MCF 10A (cell line): Measurements from ENCODE around the gene UACA. TPM values are rescaled to one million over a fixed set of nuclear protein-coding genes. Genes with fewer than 3 reads are reported as not detected.

Experiments
- BruUV-seq: library from RNA; stranded (reverse); fragments of 400-500 nt; replicated peaks from 2 replicates; lab custom pipeline; 2021; lab: Mats Ljungman, UMichigan
- CTCF ChIA-PET: fragments of 300-600 bp; sonication (Branson Sonifier 250); formaldehyde crosslinking; extraction: SDS; loops from one replicate; lab custom pipeline; 2021; ENCODE audit warnings: antibody characterized with exemption, inconsistent platforms; lab: Yijun Ruan, JAX
- POLR2A ChIA-PET: fragments of 300-600, 350-650 bp; sonication (Branson Sonifier 250); formaldehyde crosslinking; extraction: SDS; loops from one replicate; lab custom pipeline; 2020; ENCODE audit warnings: antibody characterized with exemption, inconsistent platforms; lab: Yijun Ruan, JAX
- DNase-seq: peaks from one replicate; pipeline ENCODE4 v3.0.0-alpha.2; 2018; ENCODE audit not compliant: unreplicated experiment
- H3K27ac Mint-ChIP-seq: one replicate; pipeline ENCODE4 v1.8.0; 2022; ENCODE audit warnings: mild to moderate bottlenecking, low read depth, mixed read lengths; ENCODE audit not compliant: unreplicated experiment
- H3K27me3 Mint-ChIP-seq: one replicate; pipeline ENCODE4 v1.8.0; 2022; ENCODE audit warnings: mixed read lengths; ENCODE audit not compliant: insufficient read depth, unreplicated experiment
- H3K36me3 Mint-ChIP-seq: one replicate; pipeline ENCODE4 v1.8.0; 2022; ENCODE audit warnings: mild to moderate bottlenecking, moderate library complexity, mixed read lengths; ENCODE audit not compliant: insufficient read depth, unreplicated experiment
- H3K4me1 Mint-ChIP-seq: one replicate; pipeline ENCODE4 v1.8.0; 2022; ENCODE audit warnings: mixed read lengths; ENCODE audit not compliant: insufficient read depth, unreplicated experiment
- H3K4me3 Mint-ChIP-seq: one replicate; pipeline ENCODE4 v1.8.0; 2022; ENCODE audit warnings: mild to moderate bottlenecking, moderate library complexity, mixed read lengths; ENCODE audit not compliant: unreplicated experiment
- H3K9me3 Mint-ChIP-seq: one replicate; pipeline ENCODE4 v1.8.0; 2022; ENCODE audit warnings: mixed read lengths; ENCODE audit not compliant: unreplicated experiment
- intact Hi-C: fragments of 100-400 bp; cut with micrococcal nuclease; formaldehyde crosslinking; loops from 2 replicates; pipeline ENCODE4 v1.14.1; 2022
- total RNA-seq: library from RNA; stranded (reverse); gene quantifications from 2 replicates; pipeline ENCODE4 v1.2.3, GENCODE V29; 2022
- TF ChIP-seq, protein P1 (sequence below): fragments of 200-600 bp; IDR thresholded peaks from one replicate; pipeline ENCODE4 v1.8.0; 2022; ENCODE audit warnings: antibody characterized with exemption, mild to moderate bottlenecking; ENCODE audit not compliant: unreplicated experiment

Gene UACA
- total RNA-seq, 1 experiment from 2014 or later: 37.0 TPM

DNA sequence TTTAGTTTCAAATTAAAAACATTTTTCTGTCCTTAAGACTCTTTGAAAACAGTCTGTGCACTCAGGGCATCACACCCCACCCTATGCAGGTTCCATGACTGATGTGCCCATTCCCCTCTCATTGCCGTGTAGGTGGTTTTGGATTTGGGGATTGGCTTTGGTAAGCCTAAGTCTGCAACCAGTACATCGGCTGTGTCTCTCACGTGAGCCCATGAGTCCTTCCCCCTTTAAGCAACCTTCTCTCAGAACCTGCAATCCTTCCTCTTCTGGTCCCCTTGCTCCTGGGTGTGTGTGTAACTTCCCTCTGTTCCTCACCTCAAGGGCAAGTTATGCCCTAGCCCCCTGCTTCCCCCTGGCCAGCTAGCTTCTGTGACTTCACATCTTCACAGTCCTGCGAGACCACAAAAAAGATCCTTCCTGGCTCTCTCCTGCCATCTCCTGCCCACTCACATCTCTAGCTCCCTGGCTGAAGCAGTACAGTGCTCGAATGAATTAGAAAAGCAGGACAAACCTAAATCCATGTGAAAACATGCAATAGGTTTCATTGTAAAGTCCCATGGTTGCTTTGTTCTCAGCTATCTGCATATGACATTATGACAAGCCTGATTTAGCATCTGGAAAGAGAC lies 126.7 kb downstream of the UACA start:
- DNase-seq: peak; percentile 21
- intact Hi-C loops: loop anchor here (5.0 kb wide), 1 partner anchor 69 kb away; no protein-coding TSS in a partner anchor
- Mint-ChIP-seq H3K9me3 (no peaks in the 10 kb centered on the region), H3K4me3 (no peak overlapping the region), H3K4me1 (no peaks in the 10 kb centered on the region), H3K27ac (no peak overlapping the region), H3K27me3 (peaks cover 12% of the 10 kb centered on the region), H3K36me3 (no peaks in the 10 kb centered on the region)
- ChIA-PET CTCF (interaction anchor here (0.6 to 0.7 kb wide), 3 partner anchors 113 to 961 kb away, joined by 3 read pairs; no protein-coding TSS in a partner anchor), POLR2A (no interaction called here)
- TF ChIP-seq, protein P1, sequence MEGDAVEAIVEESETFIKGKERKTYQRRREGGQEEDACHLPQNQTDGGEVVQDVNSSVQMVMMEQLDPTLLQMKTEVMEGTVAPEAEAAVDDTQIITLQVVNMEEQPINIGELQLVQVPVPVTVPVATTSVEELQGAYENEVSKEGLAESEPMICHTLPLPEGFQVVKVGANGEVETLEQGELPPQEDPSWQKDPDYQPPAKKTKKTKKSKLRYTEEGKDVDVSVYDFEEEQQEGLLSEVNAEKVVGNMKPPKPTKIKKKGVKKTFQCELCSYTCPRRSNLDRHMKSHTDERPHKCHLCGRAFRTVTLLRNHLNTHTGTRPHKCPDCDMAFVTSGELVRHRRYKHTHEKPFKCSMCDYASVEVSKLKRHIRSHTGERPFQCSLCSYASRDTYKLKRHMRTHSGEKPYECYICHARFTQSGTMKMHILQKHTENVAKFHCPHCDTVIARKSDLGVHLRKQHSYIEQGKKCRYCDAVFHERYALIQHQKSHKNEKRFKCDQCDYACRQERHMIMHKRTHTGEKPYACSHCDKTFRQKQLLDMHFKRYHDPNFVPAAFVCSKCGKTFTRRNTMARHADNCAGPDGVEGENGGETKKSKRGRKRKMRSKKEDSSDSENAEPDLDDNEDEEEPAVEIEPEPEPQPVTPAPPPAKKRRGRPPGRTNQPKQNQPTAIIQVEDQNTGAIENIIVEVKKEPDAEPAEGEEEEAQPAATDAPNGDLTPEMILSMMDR: no peak
- BruUV-seq: no TSS peak

DNA sequence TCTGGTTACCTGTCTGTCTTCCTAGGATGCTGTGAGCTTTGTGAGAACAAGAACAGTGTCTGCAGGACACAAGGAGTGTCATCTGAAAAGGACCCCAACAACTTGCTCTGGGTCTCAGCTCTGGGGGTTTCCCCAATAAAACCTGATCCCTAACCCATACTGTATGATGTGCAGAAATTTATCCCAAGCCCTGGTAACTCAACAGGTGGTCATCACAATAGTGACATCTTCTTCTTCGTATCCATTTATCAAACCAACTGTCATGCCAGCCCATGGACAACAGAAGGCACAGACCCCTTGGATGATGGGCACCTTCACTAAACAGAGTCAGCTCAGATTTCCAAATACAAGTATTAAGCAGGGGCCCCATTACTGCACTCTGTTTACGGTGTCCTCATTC lies 127.5 kb downstream of the UACA start:
- H3K27ac Mint-ChIP-seq: no peak overlapping the region
- intact Hi-C loops: loop anchor here (5.0 kb wide), 1 partner anchor 69 kb away; no protein-coding TSS in a partner anchor
- H3K4me3 Mint-ChIP-seq: no peak overlapping the region
- H3K27me3 Mint-ChIP-seq: peaks cover 12% of the 10 kb centered on the region
- H3K4me1 Mint-ChIP-seq: no peaks in the 10 kb centered on the region
- TF ChIP-seq, protein P1: no peak
- no peak for DNase-seq
- no peaks in the 10 kb centered on the region for H3K36me3 Mint-ChIP-seq
- ChIA-PET POLR2A (no interaction called here), CTCF (interaction anchor here (1.0 kb wide), 1 partner anchor 10 kb away, joined by 3 read pairs; no protein-coding TSS in a partner anchor)
- no peaks in the 10 kb centered on the region for H3K9me3 Mint-ChIP-seq
- no TSS peak for BruUV-seq

DNA sequence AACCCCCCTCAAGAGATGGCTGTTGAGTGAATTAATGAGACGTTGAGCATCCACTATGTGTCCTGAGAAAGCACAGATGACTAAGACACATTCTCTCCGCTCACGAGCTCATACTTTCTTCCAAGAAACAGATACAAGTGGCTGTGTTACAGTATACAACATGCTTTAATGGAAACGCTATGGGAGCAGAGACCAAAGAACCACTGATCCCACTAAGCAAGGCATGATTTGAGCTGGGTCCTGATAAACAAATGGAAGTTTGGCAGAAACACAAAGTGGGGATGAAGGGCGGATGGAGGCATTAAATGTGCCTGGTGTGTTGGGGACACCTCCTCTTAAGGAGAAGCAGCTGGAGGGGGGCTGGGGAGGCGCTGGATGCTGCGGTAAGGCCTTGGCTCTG lies 129.4 kb downstream of the UACA start:
- no peak overlapping the region for H3K4me3 Mint-ChIP-seq
- H3K4me1 Mint-ChIP-seq: no peaks in the 10 kb centered on the region
- H3K36me3 Mint-ChIP-seq: no peaks in the 10 kb centered on the region
- TF ChIP-seq, protein P1: no peak
- H3K27me3 Mint-ChIP-seq: peaks cover 12% of the 10 kb centered on the region
- no TSS peak for BruUV-seq
- intact Hi-C loops: no loop called here
- ChIA-PET POLR2A (no interaction called here), CTCF (interaction anchor here (0.8 kb wide), 1 partner anchor 21 kb away, joined by 3 read pairs; no protein-coding TSS in a partner anchor)
- no peak overlapping the region for H3K27ac Mint-ChIP-seq
- no peak for DNase-seq
- H3K9me3 Mint-ChIP-seq: no peaks in the 10 kb centered on the region

DNA sequence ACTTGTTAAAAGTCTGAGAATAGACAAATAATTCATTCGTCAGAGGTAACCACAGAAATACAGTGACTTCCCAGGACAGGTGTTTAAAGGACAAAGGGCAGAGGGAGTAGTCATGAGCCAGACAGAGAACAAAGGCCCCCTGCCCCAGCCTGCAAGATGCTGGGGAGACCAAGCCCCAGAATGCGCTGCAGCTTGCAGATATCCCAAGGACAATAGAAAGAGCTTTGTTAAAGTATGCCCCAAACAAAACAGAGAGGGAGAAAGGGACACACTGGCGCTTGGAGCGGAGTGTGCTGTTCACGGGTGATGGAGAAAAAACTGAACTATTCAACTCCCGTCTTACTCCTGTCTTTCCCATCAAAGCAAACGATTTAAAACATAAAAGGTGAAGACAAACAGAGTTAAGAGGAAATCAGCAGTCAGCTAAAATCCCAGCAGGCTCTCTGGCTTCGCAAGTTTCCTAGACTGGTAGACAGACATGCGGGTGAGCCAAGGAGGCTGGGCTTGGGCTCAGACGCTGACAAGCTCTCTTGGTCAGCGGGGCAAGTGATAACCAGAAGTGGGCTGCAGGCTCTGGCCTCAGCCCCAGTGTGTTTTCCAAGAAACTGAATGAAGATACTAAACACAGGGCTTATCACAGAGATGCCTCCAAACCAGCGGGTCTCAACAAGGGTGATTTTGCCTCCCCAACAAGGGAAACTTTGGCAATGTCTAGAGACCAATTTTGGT lies 130.1 kb downstream of the UACA start:
- no peak for DNase-seq
- Mint-ChIP-seq H3K4me1 (no peaks in the 10 kb centered on the region), H3K27me3 (peaks cover 12% of the 10 kb centered on the region), H3K27ac (no peak overlapping the region), H3K9me3 (no peaks in the 10 kb centered on the region), H3K36me3 (no peaks in the 10 kb centered on the region), H3K4me3 (no peak overlapping the region)
- TF ChIP-seq, protein P1: no peak
- ChIA-PET CTCF (no interaction called here), POLR2A (no interaction called here)
- intact Hi-C loops: no loop called here
- no TSS peak for BruUV-seq
